Right forelimb (tissue), 1 donor: ENCODE data around the gene ITIH4.
A peak's percentile ranks its signal among the peaks of the same experiment; 100 is the strongest.

ENCODE experiments used
- DNase-seq: peaks from one replicate; pipeline ENCODE4 v3.0.0-alpha.2; 2018

ITIH4 gene

GRCh38 chr3:52847726-52848125 is 17.3 kb upstream of the ITIH4 start:
- no peak for DNase-seq

- no peak for DNase-seq
Measured at GRCh38 chr3:52847241-52847640, 16.8 kb upstream of the ITIH4 start.

- DNase-seq, result no peak
Measured at GRCh38 chr3:52846432-52846965, 16.0 kb upstream of the ITIH4 start.

- DNase-seq, result no peak
Measured at GRCh38 chr3:52845691-52846431, 15.4 kb upstream of the ITIH4 start.

GRCh38 chr3:52845157-52845556 is 14.7 kb upstream of the ITIH4 start:
- no peak for DNase-seq

- DNase-seq, result no peak
Measured at GRCh38 chr3:52844290-52844975, 14.0 kb upstream of the ITIH4 start.

GRCh38 chr3:52843881-52844280 is 13.4 kb upstream of the ITIH4 start:
- no peak for DNase-seq

GRCh38 chr3:52843108-52843865 is 12.8 kb upstream of the ITIH4 start:
- no peak for DNase-seq

GRCh38 chr3:52842424-52842823 is 12.0 kb upstream of the ITIH4 start:
- DNase-seq, result no peak

- DNase-seq, result no peak
Measured at GRCh38 chr3:52841981-52842340, 11.5 kb upstream of the ITIH4 start.

GRCh38 chr3:52841211-52841980 is 10.9 kb upstream of the ITIH4 start:
- DNase-seq, result no peak

- DNase-seq, result no peak
Measured at GRCh38 chr3:52839892-52840545, 9.5 kb upstream of the ITIH4 start.

- no peak for DNase-seq
Measured at GRCh38 chr3:52839268-52839575, 8.8 kb upstream of the ITIH4 start.

GRCh38 chr3:52838561-52839267 is 8.2 kb upstream of the ITIH4 start:
- no peak for DNase-seq

- no peak for DNase-seq
Measured at GRCh38 chr3:52836986-52837385, 6.5 kb upstream of the ITIH4 start.

GRCh38 chr3:52836471-52836845 is 6.0 kb upstream of the ITIH4 start:
- DNase-seq, result no peak

- DNase-seq, result no peak
Measured at GRCh38 chr3:52835766-52836470, 5.4 kb upstream of the ITIH4 start.

- peak; percentile 66 for DNase-seq
Measured at GRCh38 chr3:52834871-52835501, 4.5 kb upstream of the ITIH4 start, which contains the start of gene MUSTN1. Gene MUSTN1, minus strand, starts transcription at chr3:52835019. Its CDS starts 71 bp downstream, at chr3:52834948.

- no peak for DNase-seq
Measured at GRCh38 chr3:52833202-52833601, 2.7 kb upstream of the ITIH4 start.

- no peak for DNase-seq
Measured at GRCh38 chr3:52831500-52832301, 1.2 kb upstream of the ITIH4 start.
